HG02798 (cell line): ENCODE measurements around the gene RIC8B.

Source experiments
- ATAC-seq: cut with Tn5 transposase; IDR thresholded peaks from one replicate; pipeline ENCODE4 v1.9.1; 2021; ENCODE audit warnings: mild to moderate bottlenecking; ENCODE audit not compliant: unreplicated experiment, poor library complexity

Gene RIC8B

GRCh38 chr12:106865683-106866082, 91.2 kb downstream of the RIC8B start:
- ATAC-seq: no peak

- ATAC-seq: no peak
Measured at GRCh38 chr12:106866426-106867080, 92.1 kb downstream of the RIC8B start.

GRCh38 chr12:106867651-106868050, 93.2 kb downstream of the RIC8B start:
- ATAC-seq: no peak

GRCh38 chr12:106868982-106869700, 94.7 kb downstream of the RIC8B start:
- ATAC-seq: no peak

GRCh38 chr12:106870116-106870515, 95.6 kb downstream of the RIC8B start:
- ATAC-seq: no peak

GRCh38 chr12:106871477-106871876, 97.0 kb downstream of the RIC8B start:
- ATAC-seq: no peak

- ATAC-seq: no peak
Measured at GRCh38 chr12:106873983-106874382, 99.5 kb downstream of the RIC8B start.

- ATAC-seq: no peak
Measured at GRCh38 chr12:106878804-106879203, 104.3 kb downstream of the RIC8B start.

- ATAC-seq: no peak
Measured at GRCh38 chr12:106879612-106880011, 105.1 kb downstream of the RIC8B start.

GRCh38 chr12:106883426-106883825, 108.9 kb downstream of the RIC8B start:
- no peak for ATAC-seq

- no peak for ATAC-seq
Measured at GRCh38 chr12:106885026-106885425, 110.5 kb downstream of the RIC8B start.

- ATAC-seq: no peak
Measured at GRCh38 chr12:106885541-106886249, 111.2 kb downstream of the RIC8B start.

- ATAC-seq: no peak
Measured at GRCh38 chr12:106886932-106887331, 112.5 kb downstream of the RIC8B start.

- no peak for ATAC-seq
Measured at GRCh38 chr12:106888348-106888970, 114.0 kb downstream of the RIC8B start.

- ATAC-seq: no peak
Measured at GRCh38 chr12:106889326-106889725, 114.8 kb downstream of the RIC8B start.

- ATAC-seq: no peak
Measured at GRCh38 chr12:106889950-106890626, 115.6 kb downstream of the RIC8B start.

GRCh38 chr12:106892075-106892474, 117.6 kb downstream of the RIC8B start:
- no peak for ATAC-seq

- no peak for ATAC-seq
Measured at GRCh38 chr12:106893451-106893850, 119.0 kb downstream of the RIC8B start.

- no peak for ATAC-seq
Measured at GRCh38 chr12:106894774-106895173, 120.3 kb downstream of the RIC8B start.

- ATAC-seq: no peak
Measured at GRCh38 chr12:106896603-106897002, 122.1 kb downstream of the RIC8B start.
